Activated CD4-positive, alpha-beta memory T cell treated with anti-CD3 and anti-CD28 coated beads, Interleukin-2, amount 10 ng/mL, durations not matched to agents 7 days and 5 days (primary cell): Measurements from ENCODE around the gene SELENON. TPM values are rescaled to one million over a fixed set of nuclear protein-coding genes. Genes with fewer than 3 reads are reported as not detected.

ENCODE experiments used
- CTCF ChIA-PET: fragments of 350-600 bp; sonication (Branson Sonifier 250); formaldehyde crosslinking; loops from one replicate; lab custom pipeline; 2021; ENCODE audit warnings: antibody characterized with exemption, inconsistent platforms; lab: Charles Lee
- POLR2A ChIA-PET: fragments of 350-600 bp; sonication (Branson Sonifier 250); formaldehyde crosslinking; loops from one replicate; lab custom pipeline; 2021; ENCODE audit warnings: antibody characterized with exemption; lab: Charles Lee
- DNase-seq: peaks from one replicate; pipeline ENCODE4 v3.0.0-alpha.2; 2020
- H3K27ac Mint-ChIP-seq: one replicate; pipeline ENCODE4 v1.8.0; 2021; ENCODE audit warnings: mild to moderate bottlenecking, mixed read lengths
- H3K27me3 Mint-ChIP-seq: one replicate; pipeline ENCODE4 v1.8.0; 2021; ENCODE audit warnings: mixed read lengths
- H3K36me3 Mint-ChIP-seq: one replicate; pipeline ENCODE4 v1.8.0; 2021; ENCODE audit warnings: low read depth, mixed read lengths
- H3K4me1 Mint-ChIP-seq: one replicate; pipeline ENCODE4 v1.8.0; 2021; ENCODE audit warnings: mixed read lengths
- H3K4me3 Mint-ChIP-seq: one replicate; pipeline ENCODE4 v1.8.0; 2021; ENCODE audit warnings: mild to moderate bottlenecking, mixed read lengths
- H3K9me3 Mint-ChIP-seq: one replicate; pipeline ENCODE4 v1.8.0; 2021; ENCODE audit warnings: mixed read lengths
- total RNA-seq, 2 experiments: library from RNA; stranded (reverse); gene quantifications; one replicate each; pipeline ENCODE4 v1.2.3, GENCODE V29; 2021

Gene SELENON, protein sequence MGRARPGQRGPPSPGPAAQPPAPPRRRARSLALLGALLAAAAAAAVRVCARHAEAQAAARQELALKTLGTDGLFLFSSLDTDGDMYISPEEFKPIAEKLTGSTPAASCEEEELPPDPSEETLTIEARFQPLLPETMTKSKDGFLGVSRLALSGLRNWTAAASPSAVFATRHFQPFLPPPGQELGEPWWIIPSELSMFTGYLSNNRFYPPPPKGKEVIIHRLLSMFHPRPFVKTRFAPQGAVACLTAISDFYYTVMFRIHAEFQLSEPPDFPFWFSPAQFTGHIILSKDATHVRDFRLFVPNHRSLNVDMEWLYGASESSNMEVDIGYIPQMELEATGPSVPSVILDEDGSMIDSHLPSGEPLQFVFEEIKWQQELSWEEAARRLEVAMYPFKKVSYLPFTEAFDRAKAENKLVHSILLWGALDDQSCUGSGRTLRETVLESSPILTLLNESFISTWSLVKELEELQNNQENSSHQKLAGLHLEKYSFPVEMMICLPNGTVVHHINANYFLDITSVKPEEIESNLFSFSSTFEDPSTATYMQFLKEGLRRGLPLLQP
- total RNA-seq, result 1 to 10 TPM; 5.9 to 6.0 TPM

DNA sequence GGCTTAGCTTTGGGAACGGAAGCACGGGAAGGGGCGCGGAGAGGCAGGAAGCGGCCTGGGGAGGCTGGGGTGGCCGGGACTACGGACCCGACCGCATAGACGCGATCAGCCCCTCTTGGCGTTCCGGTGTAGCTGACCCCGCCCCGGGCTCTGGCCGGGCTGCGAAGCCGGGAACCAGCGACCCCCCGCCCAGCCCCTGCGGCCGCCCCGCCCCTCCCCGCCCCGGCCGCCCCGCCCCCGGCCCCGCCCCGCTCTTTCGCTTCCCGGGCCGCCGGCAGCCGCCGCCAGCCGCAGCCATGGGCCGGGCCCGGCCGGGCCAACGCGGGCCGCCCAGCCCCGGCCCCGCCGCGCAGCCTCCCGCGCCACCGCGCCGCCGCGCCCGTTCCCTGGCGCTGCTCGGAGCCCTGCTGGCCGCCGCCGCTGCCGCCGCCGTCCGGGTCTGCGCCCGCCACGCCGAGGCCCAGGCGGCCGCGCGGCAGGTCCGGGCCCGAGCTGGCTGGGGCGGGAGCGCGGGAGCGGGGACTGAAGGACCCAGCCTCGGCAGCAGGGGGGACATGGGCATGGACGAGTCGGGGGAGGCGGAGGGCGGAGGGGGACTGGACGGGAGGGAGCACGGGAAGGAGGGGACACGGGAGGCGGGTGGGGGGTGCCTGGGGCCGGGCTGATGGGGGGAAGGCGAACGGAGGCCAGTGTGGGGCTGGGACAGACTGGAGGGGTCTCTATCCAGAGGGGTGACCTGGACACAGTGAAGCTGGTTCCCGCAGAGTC, at the start of gene SELENON:
Gene SELENON, plus strand, starts transcription at position 259 of the 768 bp plus-strand sequence. Its CDS starts 38 bp downstream, at position 297.
- H3K4me3 Mint-ChIP-seq, result peak within 1 kb of the TSS; percentile 70
- ChIA-PET CTCF (interaction anchor here (0.8 to 4.7 kb wide), 4 partner anchors 9 to 192 kb away, joined by 3 to 30 read pairs (median 3); no protein-coding TSS in a partner anchor), POLR2A (interaction anchor here (1.2 to 1.3 kb wide), 3 partner anchors 25 to 185 kb away, joined by 3 to 4 read pairs (median 3); no protein-coding TSS in a partner anchor)
- H3K27ac Mint-ChIP-seq, result no peak within 1 kb of the TSS
- H3K9me3 Mint-ChIP-seq, result no peaks in the 10 kb centered on the region
- DNase-seq, result peak; percentile 35
- peaks cover 14% of the 10 kb centered on the region for H3K27me3 Mint-ChIP-seq
- peaks cover 55% of the 10 kb centered on the region for H3K4me1 Mint-ChIP-seq
- H3K36me3 Mint-ChIP-seq, result peaks cover 2% of the 10 kb centered on the region

DNA sequence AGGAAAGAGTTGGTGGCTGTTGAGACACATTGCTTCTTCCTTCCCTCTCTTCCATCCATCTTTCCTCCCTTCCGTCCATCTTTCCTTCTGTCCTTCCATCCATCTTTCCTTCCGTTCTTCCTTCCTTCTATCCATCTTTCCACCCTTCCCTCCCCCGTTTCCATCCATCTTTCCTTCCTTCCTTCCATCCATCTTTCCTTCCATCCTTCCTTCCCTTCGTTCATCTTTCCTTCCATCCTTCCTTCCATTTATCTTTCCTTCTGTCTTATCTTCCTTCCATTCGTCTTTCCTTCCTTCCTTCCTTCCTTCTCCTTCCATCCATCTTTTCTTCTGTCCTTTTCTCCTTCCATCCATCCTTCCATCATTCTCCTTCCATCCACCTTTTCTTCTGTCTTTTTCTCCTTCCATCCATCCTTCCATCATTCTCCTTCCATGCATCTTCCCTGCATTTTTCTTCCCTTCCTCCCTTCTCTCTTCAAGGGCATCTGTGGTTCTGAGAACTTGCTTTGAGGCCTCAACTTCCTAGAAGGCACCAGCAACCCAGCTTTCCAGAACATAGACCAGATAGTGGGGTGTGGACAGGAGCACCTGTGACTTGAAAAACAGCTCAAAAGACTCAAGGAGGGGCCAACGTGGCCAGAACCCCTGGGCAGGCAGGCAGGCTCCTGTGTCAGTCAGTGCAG, 48.9 kb upstream of the SELENON start:
- ChIA-PET CTCF (no interaction called here), POLR2A (no interaction called here)
- H3K27me3 Mint-ChIP-seq, result no peaks in the 10 kb centered on the region
- H3K4me3 Mint-ChIP-seq, result no peak overlapping the region
- H3K27ac Mint-ChIP-seq, result no peak overlapping the region
- no peaks in the 10 kb centered on the region for H3K4me1 Mint-ChIP-seq
- H3K9me3 Mint-ChIP-seq, result no peaks in the 10 kb centered on the region
- DNase-seq, result no peak
- no peaks in the 10 kb centered on the region for H3K36me3 Mint-ChIP-seq

GRCh38 chr1:25754470-25755181, 45.4 kb upstream of the SELENON start:
- no peak overlapping the region for H3K27ac Mint-ChIP-seq
- ChIA-PET POLR2A (no interaction called here), CTCF (no interaction called here)
- H3K27me3 Mint-ChIP-seq, result no peaks in the 10 kb centered on the region
- no peak for DNase-seq
- H3K4me1 Mint-ChIP-seq, result no peaks in the 10 kb centered on the region
- H3K36me3 Mint-ChIP-seq, result no peaks in the 10 kb centered on the region
- no peaks in the 10 kb centered on the region for H3K9me3 Mint-ChIP-seq
- H3K4me3 Mint-ChIP-seq, result no peak overlapping the region

- ChIA-PET CTCF (interaction anchor here (1.5 kb wide), 1 partner anchor 10 kb away, joined by 5 read pairs; no protein-coding TSS in a partner anchor), POLR2A (no interaction called here)
- Mint-ChIP-seq H3K4me1 (no peaks in the 10 kb centered on the region), H3K27me3 (peaks cover 3% of the 10 kb centered on the region), H3K4me3 (no peak overlapping the region), H3K9me3 (no peaks in the 10 kb centered on the region), H3K36me3 (no peaks in the 10 kb centered on the region), H3K27ac (no peak overlapping the region)
- DNase-seq, result no peak
Observed at GRCh38 chr1:25755475-25756125, 44.4 kb upstream of the SELENON start.

DNA sequence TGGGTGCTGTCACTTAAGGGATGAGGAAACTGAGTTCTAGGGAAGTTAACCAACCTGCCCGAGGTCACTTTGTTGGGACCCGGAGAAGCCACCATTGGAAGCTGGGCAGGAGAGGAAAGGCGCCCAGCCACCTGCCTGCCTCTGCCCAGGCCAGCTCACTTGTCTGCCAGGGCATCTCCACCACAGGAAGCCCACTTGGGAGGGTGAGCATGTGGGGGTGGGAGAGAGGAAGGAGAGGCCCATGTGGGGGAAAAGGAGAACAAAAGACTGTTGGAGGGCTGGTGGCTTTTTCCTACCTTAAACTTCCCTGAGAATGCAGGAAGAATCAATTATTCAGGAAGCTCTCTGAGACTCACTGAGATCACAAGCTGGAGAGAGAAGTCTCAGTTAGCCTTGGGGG, 43.8 kb upstream of the SELENON start:
- DNase-seq, result no peak
- no peaks in the 10 kb centered on the region for H3K4me1 Mint-ChIP-seq
- H3K36me3 Mint-ChIP-seq, result no peaks in the 10 kb centered on the region
- ChIA-PET CTCF (interaction anchor here (1.5 kb wide), 1 partner anchor 11 kb away, joined by 5 read pairs; no protein-coding TSS in a partner anchor), POLR2A (no interaction called here)
- H3K4me3 Mint-ChIP-seq, result no peak overlapping the region
- no peak overlapping the region for H3K27ac Mint-ChIP-seq
- no peaks in the 10 kb centered on the region for H3K9me3 Mint-ChIP-seq
- peaks cover 3% of the 10 kb centered on the region for H3K27me3 Mint-ChIP-seq

DNA sequence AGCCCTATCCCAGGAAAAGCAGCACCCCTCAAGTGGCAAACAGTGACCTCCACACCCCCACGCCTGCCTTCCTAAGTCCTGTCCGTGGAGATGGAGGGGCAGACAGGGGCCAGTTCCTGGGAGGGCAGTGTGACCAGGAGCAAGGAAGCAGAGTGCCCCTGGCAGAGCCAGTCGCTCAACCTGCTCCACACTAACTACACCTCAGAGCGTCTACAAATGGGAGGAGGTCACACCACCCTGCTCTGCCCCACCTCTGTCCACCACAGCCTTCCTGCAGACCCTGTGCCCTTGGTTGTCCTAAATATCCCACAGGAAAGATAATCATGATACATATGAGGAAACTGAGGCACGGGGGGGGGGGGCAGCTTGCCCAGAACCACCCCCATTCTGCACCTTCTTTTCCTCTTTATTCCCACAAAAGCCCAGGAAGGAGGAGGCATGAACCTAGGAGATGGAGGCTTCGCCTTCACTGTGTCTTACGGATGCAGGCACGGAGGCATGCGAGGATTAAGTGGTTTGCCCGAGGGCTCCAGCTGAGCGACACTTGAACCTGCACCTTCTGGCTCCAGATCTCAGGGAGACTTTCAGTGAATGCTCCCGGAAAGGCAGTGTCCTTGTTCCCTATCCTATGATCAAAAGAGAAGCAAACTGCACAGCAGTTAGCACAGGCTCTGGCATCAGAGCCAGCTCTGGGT, 42.7 kb upstream of the SELENON start:
- Mint-ChIP-seq H3K4me1 (no peaks in the 10 kb centered on the region), H3K27ac (no peak overlapping the region), H3K36me3 (no peaks in the 10 kb centered on the region), H3K4me3 (no peak overlapping the region), H3K27me3 (peaks cover 3% of the 10 kb centered on the region), H3K9me3 (no peaks in the 10 kb centered on the region)
- no peak for DNase-seq
- ChIA-PET CTCF (no interaction called here), POLR2A (no interaction called here)

DNA sequence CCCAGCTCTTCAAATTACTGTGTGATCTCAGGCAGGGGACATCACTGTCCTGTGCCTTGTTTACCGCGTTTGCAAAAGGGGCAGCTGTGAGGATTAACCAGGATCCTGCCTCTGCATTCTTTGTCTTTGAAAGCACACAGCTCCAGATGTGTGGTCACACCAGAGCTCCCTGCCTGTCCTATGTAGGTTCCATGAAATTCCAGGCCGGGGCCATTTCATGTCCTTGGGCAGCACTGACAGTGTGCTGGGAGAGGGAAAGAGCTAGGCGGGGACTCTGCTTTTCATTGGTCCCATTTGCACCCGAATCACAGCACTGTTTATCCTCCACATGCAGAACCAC, 42.2 kb upstream of the SELENON start:
- peaks cover 3% of the 10 kb centered on the region for H3K27me3 Mint-ChIP-seq
- POLR2A ChIA-PET, result interaction anchor here (0.7 kb wide), 1 partner anchor 43 kb away, joined by 3 read pairs; no protein-coding TSS in a partner anchor
- H3K9me3 Mint-ChIP-seq, result no peaks in the 10 kb centered on the region
- H3K27ac Mint-ChIP-seq, result no peak overlapping the region
- CTCF ChIA-PET, result no interaction called here
- H3K4me3 Mint-ChIP-seq, result no peak overlapping the region
- no peaks in the 10 kb centered on the region for H3K4me1 Mint-ChIP-seq
- no peaks in the 10 kb centered on the region for H3K36me3 Mint-ChIP-seq
- DNase-seq, result no peak

DNA sequence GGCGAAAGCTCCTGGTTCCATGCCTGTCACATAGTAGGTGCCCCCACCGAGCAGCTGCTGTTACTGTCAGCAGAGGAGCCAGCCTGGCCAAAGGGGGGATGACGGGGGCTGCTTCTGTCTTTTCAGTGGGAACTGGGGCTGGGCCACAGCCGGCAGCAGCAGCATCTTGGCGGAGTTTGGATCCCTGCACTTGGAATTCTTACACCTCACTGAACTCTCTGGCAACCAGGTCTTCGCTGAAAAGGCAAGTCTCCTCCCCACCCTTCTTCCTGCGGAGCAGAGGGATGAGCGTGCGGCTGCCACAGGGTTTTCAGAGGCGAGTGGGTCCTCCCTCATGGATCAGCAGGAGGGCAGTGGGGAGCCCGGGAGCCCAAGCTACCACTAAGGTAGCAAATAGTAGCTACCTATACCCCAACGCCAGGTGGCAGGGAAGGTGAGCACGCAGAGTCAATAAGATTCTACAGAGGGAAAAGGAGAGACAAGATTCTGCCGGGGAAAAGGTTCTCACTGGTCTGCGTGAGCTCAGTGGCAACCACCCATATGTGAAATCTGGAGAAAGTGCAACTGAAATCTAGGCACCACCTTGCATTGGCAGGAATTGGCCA, 41.4 kb upstream of the SELENON start:
- H3K9me3 Mint-ChIP-seq, result no peaks in the 10 kb centered on the region
- H3K27ac Mint-ChIP-seq, result no peak overlapping the region
- no peaks in the 10 kb centered on the region for H3K4me1 Mint-ChIP-seq
- H3K36me3 Mint-ChIP-seq, result no peaks in the 10 kb centered on the region
- DNase-seq, result no peak
- POLR2A ChIA-PET, result interaction anchor here (0.7 to 1.0 kb wide), 2 partner anchors 16 to 44 kb away, joined by 3 to 4 read pairs; no protein-coding TSS in a partner anchor
- no peak overlapping the region for H3K4me3 Mint-ChIP-seq
- CTCF ChIA-PET, result no interaction called here
- peaks cover 3% of the 10 kb centered on the region for H3K27me3 Mint-ChIP-seq

GRCh38 chr1:25760122-25760719, 39.8 kb upstream of the SELENON start:
- Mint-ChIP-seq H3K4me1 (no peaks in the 10 kb centered on the region), H3K27ac (no peak overlapping the region), H3K27me3 (peaks cover 3% of the 10 kb centered on the region), H3K36me3 (no peaks in the 10 kb centered on the region), H3K9me3 (no peaks in the 10 kb centered on the region), H3K4me3 (no peak overlapping the region)
- ChIA-PET POLR2A (interaction anchor here (1.4 kb wide), 1 partner anchor 15 kb away, joined by 3 read pairs; no protein-coding TSS in a partner anchor), CTCF (no interaction called here)
- DNase-seq, result no peak

DNA sequence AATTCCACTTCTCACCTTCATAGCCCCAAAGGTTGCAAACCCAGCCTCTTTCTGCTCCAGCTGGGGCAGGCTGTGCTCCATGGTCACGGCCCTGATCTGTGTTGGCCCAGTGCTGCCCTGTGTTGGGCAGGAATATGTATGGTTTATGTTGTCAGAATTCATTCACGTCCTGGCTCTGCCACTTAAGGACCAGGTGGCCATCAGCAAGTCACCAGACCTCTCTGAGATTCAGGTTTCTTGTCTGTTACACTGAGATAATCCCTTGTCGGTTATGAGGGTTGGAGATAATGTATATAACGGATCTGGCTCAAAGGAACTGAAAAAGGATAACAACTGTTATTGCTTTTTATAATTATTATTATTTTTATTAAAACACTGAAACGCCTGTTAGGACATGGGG, 39.1 kb upstream of the SELENON start:
- CTCF ChIA-PET, result no interaction called here

GRCh38 chr1:25763493-25763892, 36.5 kb upstream of the SELENON start:
- CTCF ChIA-PET, result interaction anchor here (0.7 kb wide), 1 partner anchor 251 kb away, joined by 5 read pairs; no protein-coding TSS in a partner anchor
- no peaks in the 10 kb centered on the region for H3K4me1 Mint-ChIP-seq
- H3K27me3 Mint-ChIP-seq, result peaks cover 3% of the 10 kb centered on the region
- no peaks in the 10 kb centered on the region for H3K36me3 Mint-ChIP-seq
- no peak overlapping the region for H3K4me3 Mint-ChIP-seq
- POLR2A ChIA-PET, result no interaction called here
- no peak for DNase-seq
- no peaks in the 10 kb centered on the region for H3K9me3 Mint-ChIP-seq
- H3K27ac Mint-ChIP-seq, result no peak overlapping the region

More for the DNA sequence above, 39.1 kb upstream of the SELENON start:
- Mint-ChIP-seq H3K36me3 (no peaks in the 10 kb centered on the region), H3K4me1 (no peaks in the 10 kb centered on the region), H3K4me3 (no peak overlapping the region), H3K27ac (no peak overlapping the region), H3K9me3 (no peaks in the 10 kb centered on the region), H3K27me3 (peaks cover 3% of the 10 kb centered on the region)
- no peak for DNase-seq
- POLR2A ChIA-PET, result interaction anchor here (1.4 kb wide), 1 partner anchor 14 kb away, joined by 3 read pairs; no protein-coding TSS in a partner anchor
